ENCODE results near the gene OR6B1.

- no peak for TF ChIP-seq CTCF (IDR thresholded peaks at IDR 0.05; ENCODE audit: low read length)
- TF ChIP-seq EZH2 (optimal IDR thresholded peaks at IDR 0.05; ENCODE audit: low read depth, low read length), result no peak
- no peak for TF ChIP-seq EZH2phosphoT487 (IDR thresholded peaks at IDR 0.05; ENCODE audit: low read length)
Observed at GRCh38 chr7:143992670-143993069, 7.5 kb upstream of the OR6B1 start.

Data from MM.1S (cell line).